HG03558 (cell line): ENCODE results near the gene METTL1.

Experiments used
- ATAC-seq: cut with Tn5 transposase; IDR thresholded peaks from one replicate; pipeline ENCODE4 v1.9.1; 2021; ENCODE audit warnings: moderate number of reproducible peaks; ENCODE audit not compliant: unreplicated experiment; ENCODE audit errors: extremely low read depth

Gene METTL1

DNA sequence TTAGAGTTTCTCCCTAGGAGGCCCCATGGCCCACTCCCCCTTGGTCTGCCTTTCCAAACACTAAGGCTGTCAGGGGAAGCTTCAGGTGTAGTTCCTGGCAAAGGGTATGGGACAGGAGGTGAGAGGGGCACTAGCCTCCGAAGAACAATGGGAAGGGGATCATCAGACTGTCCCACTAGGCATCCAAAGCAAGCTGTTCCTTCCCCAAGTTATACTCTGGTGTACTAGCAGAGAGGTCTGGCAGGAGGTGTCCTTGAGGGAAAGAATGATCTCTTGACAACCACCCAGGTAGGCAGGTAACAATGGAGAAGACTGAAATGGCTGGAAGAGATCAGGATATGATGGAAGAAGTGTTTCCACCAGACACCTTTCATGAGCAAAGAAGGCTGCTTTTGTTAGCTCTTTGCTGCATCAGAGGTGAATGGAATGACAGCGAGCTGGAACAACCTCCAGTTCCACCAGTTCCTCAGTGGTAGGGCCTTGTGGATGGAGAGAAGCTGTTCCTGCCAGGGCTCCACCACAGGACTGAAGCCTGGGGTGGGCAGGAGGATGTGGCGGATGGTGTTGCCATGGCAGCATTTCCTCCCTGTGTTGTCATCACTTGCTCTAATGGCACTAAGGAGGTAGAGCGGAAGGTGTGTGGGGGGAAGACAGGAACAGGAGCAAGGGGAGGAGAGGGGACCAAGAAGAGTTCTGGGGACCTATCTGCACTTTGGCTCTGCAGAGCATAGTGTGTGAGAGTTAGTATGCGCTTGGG, 31.1 kb downstream of the METTL1 start:
- peak; percentile 30 for ATAC-seq

DNA sequence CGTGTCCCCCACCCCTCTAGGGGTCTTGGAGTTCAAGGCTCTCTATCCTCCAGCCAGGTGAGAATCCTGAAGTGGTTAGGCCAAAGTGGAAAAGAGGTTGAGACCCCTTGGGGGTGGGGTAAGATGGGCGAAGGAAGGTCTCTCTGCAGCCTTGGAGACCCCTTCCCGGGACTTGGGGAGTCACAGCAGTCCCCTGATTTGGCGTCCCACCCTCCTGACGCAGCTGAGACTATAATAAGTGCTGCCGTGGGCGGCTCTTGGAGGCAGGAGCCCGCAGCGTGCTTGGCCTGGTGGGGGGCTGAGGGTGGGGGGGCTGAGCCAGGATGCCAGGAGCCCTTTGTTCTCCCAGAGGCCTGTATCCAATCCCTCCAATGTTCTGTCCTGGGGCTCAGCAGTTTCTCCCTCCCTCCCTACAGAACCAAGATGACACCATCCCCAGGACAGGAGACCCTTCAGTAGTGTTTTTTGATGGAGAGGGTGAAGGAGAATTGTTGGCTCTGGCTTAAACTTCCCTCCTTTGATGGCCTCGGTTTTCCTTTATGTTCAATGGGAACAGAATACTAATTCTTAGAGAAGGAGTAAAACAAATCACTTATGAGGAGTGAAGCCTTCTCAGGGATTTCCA, 31.9 kb downstream of the METTL1 start:
- ATAC-seq = no peak

DNA sequence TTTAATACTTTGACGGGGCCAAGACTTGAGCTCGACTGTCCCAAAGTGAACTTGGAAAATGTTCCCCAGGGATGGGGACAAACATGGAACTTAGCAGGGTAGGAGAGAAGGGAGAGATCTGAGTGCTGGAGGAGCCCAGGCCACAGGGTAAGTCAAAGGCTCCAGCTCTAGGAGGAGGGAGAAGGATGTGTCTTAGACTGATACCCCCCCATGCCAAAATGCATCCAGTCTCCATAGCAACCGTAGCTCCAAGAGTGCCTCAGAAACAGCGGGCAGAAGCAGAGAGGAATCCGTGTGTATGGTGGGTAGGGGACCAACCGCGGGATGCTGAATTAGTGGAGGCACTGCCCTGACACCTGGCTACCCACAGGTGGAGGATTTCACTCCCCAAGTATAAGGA, 32.5 kb downstream of the METTL1 start:
- no peak for ATAC-seq

DNA sequence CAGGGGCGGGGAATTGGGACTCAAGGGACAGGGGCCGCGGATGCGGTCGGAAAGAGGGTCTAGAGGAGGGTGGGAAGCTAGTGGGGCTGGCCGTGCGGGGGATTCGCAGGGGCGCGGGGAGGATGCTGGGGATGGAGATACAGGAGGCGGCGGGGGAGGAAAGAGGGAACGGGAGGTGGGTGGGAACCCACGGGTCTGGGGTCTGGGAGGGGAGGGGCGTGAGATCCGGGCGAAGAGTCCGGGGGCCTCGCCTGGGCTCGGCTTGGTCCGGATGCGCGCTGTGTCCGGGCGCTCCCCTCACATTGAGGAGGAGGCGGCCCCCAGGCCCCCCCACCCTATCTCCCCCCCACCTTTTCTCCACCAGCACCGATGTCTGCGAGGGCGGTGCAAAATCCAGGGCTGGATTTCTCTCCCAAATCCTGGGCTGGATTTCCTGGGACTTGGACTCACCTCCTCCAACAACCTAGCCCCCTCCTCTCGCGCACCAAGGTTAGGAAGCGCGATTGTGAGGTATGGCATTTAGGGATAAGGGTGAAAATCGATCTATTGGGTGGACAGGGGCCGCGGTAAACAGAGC, 33.2 kb downstream of the METTL1 start, which contains the start of gene AGAP2:
AGAP2 (minus strand) TSS at position 82 of the 577 bp plus-strand sequence. CDS start 496 bp downstream, outside the sequence.
- no peak for ATAC-seq

DNA sequence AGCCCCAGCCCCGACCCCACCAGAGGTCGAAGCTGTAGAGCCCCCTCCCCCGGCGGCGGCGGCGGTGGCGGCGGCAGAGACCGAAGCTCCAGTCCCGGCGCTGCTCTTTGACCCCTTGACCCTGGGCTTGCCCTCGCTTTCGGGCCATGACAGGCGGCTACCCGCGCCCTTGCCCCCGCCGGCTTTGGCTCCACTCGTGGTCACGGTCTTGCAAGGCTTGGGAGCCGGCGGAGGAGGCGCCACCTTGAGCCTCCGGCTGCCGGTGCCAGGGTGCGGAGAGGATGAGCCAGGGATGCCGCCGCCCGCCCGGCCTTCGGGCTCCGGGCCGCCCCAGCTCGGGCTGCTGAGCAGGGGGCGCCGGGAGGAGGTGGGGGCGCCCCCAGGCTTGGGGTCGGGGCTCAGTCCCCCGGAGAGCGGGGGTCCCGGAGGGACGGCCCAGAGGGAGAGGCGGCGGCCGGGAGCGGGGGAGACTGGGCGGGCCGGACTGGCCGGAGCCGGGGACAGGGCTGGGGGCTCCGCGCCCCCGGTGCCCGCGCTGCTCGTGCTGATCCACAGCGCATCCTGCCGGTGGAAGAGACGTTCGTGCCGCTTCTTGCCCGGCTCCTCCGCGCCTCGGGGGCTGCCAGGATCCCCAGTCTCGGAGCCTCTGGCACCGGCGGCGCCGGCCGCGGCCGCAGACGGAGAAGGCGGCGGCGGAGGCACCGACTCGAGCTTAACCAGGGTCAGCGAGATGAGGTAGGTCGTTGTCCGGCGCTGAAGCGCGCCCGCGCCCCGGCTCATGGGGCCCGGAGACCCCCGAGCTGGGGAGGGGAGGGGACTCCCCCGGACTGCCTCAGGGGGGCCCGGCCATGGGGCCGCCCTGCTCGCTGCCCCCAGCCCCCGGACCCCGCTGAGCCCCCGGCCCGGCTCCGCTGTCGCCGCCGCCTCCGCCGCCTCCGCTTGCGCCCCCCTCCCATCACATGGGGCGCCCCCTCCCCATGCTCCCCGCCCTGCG, 34.1 kb downstream of the METTL1 start:
- ATAC-seq = no peak

DNA sequence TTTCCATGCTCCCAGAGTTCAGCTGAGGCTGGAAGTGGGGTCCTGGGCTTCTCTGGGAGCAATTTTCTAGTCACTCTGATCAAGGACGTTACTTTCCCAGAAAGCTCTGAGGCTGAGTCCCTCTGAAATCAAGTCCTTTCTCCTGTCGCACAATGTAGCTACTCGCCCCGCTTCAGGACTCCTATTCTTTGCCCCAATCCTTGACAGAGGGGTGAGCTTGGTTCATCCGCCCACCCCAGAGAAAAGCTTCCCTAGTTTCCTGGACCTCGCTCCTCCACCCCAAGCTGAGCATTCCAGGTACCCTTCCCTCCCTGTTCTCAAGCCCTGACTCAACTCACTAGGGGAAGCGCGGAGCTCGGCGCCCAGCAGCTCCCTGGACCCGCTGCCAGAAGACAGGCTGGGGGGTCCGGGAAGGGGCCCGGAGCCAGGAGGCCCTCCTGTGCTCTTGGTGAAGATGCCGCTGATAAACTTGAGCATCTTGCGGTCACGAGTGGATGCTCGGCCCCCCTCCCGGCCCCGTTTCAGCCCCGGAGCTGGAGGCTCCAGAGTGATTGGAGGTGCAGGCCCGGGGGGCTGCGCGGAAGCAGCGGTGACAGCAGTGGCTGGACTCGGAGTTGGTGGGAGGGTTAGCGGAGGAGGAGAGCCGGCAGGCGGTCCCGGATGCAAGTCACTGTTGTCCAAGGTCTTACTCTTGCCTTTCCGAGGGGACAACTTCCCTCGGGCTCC, 35.0 kb downstream of the METTL1 start:
- no peak for ATAC-seq

DNA sequence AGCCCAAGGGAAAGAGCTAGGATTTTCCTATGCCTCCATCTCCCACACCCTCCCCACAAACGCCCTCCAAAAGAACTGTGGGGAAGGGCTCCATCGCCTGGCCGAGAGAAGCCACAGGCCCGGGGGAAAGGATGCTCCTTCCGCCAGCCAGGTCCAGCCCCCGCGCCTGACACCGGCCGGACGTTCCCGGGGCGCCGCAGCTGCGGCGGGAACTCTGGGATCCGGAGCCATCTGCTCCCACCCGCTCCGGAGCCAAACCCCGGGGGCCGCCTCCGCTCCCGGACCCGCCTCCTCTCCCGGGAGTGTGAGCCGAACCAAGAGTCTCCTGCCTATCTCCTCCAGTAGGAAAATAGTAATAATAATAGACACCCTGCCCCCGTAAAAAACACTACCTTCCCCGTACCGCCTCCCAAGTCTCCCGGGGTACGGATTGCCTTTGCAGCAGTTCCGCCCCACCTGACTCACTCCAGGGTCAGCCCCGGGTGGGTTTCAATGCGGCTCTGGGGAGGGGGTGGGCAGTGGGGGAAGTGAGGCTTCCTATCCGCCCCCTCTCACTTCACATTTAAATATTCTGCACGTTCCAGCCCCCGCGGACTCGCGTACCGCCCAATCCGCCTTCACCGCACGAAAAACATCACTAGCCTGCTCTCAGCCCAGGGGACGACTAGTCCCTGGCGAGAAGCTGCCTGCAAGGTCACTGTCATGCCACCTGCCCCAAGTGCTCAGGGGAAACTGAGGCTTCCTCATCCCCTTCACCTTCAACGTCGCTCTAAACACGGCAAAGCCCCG, 35.8 kb downstream of the METTL1 start:
- no peak for ATAC-seq

DNA sequence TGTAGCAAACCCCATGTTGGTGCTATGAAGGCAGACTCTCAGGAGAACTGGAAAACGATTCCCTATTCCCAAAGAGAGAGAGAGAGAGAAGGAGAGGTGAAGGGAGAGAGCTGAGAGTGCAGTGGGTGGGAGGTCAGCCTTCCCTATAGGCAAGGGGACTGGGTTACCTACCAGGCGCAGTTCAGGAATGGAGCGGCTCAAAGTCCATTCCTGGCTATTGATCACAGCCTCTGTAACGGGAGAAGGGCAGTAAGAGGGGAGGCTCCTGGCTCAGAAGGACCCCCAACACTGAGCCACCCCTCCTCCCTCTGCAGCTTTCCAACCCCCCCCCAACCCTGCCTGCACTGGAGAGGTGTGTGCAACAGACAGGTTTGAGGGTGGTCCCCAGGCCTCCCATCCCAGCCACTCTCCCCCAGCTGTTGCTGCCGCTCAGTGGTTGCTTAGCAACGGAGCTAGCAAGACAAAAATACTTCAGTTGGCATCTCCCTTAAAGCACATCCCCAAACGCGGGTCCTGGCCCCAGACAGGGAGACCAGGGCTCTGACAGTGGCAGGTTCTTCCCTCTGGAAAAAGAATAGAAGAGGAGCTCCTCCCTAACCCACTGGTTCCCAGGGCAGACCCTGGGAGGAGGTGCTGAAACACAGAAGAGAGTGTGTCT, 36.6 kb downstream of the METTL1 start:
- no peak for ATAC-seq

DNA sequence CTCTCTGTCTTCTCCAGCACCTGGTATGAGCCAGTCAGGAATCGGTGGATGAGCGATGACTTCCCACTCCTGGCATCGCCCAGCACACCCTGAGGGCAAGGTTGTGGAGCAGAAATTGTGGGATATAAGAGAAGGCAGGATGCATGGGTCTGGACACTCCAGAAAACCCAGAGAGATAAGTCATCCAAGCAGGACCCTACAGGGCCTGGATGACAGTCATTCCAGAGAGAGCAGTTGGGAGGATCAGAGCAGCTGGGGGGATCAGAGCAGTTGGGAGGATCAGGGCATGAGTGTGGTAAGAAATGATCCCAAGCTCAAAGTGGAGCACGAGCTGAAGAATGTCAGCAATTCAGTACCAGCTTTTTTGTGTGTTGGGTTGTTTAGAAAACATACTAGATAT, 37.3 kb downstream of the METTL1 start:
- ATAC-seq = no peak

DNA sequence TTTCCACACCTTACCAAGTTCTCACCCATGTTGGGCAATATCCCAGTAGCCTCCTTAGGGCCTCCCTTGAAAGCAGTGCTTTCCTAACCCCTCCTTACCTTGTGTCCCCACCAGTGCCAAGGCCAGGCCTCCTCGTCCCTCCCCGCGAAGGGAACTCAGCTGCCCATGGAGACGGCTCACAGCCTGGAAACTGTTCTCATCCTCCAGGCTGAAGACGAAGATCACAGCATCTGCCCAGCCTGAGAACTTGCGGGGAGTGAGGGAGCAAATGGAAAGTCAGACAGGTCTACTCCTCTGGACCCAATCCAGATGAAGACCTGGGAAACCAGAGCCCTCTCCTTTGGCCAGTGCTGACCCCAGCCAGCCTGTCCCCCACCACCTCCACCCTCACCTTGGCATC, 38.0 kb downstream of the METTL1 start:
- no peak for ATAC-seq

DNA sequence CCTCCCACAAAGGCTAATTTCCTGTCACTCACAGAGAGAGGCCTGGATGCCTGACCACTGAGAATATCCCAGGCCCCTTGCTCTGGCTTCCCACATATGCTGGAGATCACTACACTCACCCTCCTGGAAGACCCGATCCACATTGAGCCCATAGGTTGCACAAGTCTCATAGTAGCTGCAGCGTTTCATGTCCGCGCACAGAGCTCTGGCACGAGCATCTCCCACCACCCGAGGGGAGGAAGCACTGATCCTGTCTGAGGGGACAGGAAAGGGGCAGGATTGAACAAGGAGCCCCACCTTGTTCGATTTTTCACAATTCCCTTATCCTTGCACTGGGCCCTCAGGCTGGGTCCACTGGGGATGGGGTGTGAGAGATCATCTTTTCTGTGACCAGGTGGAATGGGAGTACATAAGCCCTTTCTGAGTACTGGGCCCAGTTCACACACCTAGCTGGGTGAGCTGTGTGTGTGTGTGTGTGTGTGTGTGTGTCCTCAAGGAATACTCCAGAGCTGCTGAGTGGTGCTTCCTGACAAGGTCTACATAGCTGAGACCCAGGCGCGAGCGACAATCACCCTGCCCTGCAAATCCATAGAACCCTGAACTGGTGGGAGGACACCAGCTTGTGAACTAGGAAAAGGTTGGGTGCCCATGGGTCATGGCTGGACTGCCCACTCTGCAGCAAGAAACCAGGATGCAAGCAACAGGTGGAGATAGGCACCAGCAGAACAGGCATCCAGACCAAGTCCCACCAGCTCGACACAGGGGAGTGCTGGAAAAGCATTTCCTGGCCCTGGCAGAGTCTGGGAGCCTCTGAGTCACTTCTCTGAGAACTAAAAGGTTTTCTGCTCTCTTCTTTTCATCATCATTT, 38.9 kb downstream of the METTL1 start:
- no peak for ATAC-seq

DNA sequence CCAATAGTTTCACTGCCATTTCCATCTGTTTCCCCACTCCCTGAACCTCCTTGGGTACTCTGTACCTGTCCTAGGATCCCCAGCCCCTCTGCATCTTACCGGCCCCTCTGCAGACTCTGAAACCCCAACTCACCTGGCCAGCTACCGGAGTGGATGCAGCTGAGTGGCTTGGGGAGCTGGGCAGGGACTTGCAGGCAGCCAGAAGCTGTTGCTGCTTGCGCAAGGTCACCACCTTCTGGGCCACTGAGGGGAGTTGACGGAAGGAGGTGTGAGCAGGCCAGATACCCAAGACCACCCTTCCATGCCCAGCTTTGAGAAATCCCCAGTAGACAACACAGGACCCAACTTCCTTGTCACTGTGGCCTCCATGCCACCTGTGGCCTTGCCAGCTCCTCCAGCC, 39.6 kb downstream of the METTL1 start:
- no peak for ATAC-seq

DNA sequence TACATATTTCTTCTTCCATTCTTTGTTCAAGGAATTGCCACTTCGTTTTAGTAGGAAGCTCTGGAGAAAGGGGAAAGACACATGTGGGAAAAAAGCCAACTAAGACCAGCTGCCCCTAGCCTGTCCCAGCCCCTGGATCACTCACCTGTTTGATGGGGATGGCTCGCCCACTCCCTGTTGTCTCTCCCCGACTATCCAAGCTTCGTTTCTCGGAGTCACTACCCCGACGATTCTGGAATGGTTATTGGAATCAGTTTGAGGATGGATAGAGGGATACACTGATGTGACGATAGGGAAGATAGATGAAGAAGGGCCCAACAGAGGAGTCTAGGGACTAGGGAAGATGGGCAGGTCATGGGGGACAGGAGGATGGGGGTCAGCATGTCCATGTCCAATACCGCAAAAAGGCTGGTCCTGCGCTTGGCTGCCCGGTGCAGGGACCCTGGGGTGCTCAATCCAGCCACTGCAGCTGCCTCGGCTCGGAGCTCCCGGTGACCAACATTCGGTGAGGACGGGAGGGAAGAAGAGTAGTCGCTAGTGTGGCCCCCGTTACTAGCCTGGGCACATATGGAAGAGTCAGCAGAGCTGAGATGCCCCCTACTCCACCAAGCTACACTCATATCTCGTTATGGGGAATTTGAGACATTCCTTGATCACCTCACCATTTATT, 40.4 kb downstream of the METTL1 start:
- no peak for ATAC-seq

DNA sequence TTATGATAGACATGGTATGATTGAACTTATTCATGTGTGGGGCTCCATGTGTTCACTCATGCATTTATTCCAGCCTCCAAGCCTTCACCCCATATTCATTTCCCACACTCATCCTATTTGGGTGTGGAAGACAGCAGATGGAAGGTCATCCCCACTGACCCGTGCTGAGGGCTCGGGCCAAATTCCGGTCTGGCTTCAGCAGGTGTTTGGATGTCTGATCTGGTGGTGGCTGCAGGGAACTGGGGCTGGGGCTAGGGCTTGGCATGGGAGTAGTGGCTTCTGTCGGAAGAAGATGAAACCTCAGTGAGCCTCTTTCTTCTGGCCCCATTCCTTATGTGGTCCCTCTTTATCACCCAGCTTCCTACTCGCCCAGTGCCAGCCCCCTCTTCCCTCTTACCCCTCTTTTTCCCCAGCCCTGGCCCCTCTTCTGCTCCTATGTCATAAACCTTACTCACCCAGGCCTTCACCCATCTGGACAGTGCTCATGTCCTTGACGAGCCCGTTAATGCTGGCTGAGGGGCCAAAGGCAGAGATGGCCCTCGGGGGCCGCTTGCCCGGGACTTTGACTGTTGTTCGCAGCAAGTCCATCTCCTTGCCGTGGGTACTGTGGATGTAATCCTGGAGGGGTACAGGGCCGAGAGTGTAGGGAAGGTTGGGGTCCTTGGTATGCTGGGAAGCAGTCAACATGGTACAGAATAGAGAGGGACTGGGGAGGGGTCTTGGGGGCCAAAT, 41.4 kb downstream of the METTL1 start:
- ATAC-seq = no peak

DNA sequence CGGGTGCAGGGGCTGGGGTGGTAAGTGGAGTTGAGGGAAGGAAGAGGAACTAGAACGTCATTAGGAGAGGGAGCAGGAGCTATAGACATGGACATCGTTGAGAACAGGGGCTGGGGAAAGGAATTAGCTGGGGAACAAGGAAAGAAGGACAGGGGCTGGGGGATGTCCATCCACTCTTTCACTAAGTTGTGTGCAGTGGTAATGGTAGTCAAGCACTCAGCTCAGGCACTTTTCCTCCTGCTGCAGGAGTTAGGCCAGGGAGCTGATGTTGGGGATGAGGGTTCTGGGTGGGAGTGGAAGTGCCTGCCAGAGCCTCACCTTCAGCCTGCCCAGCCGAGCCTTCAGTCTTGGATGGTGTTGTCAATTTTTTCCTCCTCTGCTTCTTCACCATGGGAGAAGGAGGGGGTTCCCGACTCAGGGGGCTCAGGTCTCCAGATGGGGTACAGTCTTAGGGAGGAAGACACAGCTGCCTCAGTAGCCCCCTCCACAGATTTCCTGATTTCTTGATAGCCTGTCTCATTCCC, 42.5 kb downstream of the METTL1 start:
- no peak for ATAC-seq

DNA sequence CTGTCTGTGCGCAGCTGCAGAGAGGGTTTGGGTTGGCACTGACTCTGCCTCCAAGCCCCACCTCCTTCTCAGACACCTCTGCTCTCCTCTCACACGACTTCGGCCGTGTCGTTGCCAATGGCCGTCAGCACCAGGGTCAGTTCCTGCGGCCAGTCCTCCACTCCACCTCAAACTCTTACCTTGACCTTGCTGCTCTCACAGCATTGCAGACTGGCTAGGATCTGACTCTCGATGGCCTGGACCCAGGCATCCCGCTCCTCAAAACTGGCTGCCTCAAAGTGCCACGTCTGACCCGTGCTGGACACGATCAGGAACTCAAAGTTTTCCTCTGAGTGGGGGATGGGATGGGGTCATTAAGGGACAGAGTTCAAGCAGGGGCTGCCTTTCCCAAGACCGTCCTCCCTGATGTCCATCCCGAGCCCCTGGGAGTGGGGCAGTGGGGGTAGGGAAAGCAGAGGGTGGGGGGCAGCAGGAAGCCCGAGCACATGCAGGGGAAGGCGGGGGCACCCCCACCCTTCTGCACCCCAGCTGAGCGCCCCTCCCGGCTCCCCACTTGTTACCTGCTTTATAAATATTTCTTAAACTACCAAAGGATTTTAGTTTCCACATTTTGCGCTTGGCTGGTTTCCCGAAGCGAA, 44.0 kb downstream of the METTL1 start:
- no peak for ATAC-seq
